Cardiac septum (tissue), 1 donor: ENCODE measurements around the gene UCK1. TPM values are rescaled to one million over a fixed set of nuclear protein-coding genes. Genes with fewer than 3 reads are reported as not detected.

ENCODE experiments used
- DNase-seq: peaks from one replicate; pipeline ENCODE4 v3.0.0-alpha.2; 2020; ENCODE audit warnings: low spot score
- intact Hi-C: fragments of 100-400 bp; cut with DNase I; formaldehyde crosslinking; loops from one replicate; pipeline ENCODE4 v1.14.0; 2022
- total RNA-seq: library from RNA; stranded (reverse); fragmentation: NEBNext Ultra II Directional; extraction: Animal tissue kit (Norgen Biotek cat#: 25700); gene quantifications from one replicate; pipeline ENCODE4 v1.2.1, GENCODE V29; 2021
- donor health status: DM: no; HTN: no; CAD: no.

UCK1 gene
- total RNA-seq, 1 donor from 2014 or later: 23.9 TPM

- intact Hi-C loops: no loop called here
- peak; percentile 64 for DNase-seq
These were observed 48.6 kb downstream of the UCK1 start for GRCh38 chr9:131482343-131483006.

GRCh38 chr9:131481441-131482342 lies 49.4 kb downstream of the UCK1 start:
- intact Hi-C loops: no loop called here
- DNase-seq: peak; percentile 70

- intact Hi-C loops: no loop called here
- peak; percentile 35 for DNase-seq
These were observed 50.8 kb downstream of the UCK1 start for GRCh38 chr9:131480258-131480657.

GRCh38 chr9:131478911-131479310 lies 52.2 kb downstream of the UCK1 start:
- DNase-seq: peak; percentile 31
- intact Hi-C loops: loop anchor here (5.0 kb wide), 2 partner anchors 87 to 127 kb away; partner anchors contain the start of gene PRRC2B

GRCh38 chr9:131478421-131478868 lies 52.6 kb downstream of the UCK1 start:
- DNase-seq: peak; percentile 75

GRCh38 chr9:131477816-131478419 lies 53.1 kb downstream of the UCK1 start:
- peak; percentile 71 for DNase-seq
- intact Hi-C loops: loop anchor here (5.0 kb wide), 2 partner anchors 86 to 126 kb away; partner anchors contain the start of gene PRRC2B

More at GRCh38 chr9:131478421-131478868, 52.6 kb downstream of the UCK1 start:
- intact Hi-C loops: loop anchor here (5.0 kb wide), 2 partner anchors 86 to 126 kb away; partner anchors contain the start of gene PRRC2B

- DNase-seq: no peak
- intact Hi-C loops: loop anchor here (5.0 kb wide), 2 partner anchors 85 to 125 kb away; partner anchors contain the start of gene PRRC2B
These were observed 53.7 kb downstream of the UCK1 start for GRCh38 chr9:131477367-131477766.

GRCh38 chr9:131476777-131477345 lies 54.2 kb downstream of the UCK1 start:
- DNase-seq: peak; percentile 77
- intact Hi-C loops: loop anchor here (5.0 kb wide), 2 partner anchors 85 to 125 kb away; partner anchors contain the start of gene PRRC2B

- intact Hi-C loops: loop anchor here (5.0 kb wide), 2 partner anchors 84 to 124 kb away; partner anchors contain the start of gene PRRC2B
- peak; percentile 47 for DNase-seq
These were observed 54.9 kb downstream of the UCK1 start for GRCh38 chr9:131475956-131476776.

DNA sequence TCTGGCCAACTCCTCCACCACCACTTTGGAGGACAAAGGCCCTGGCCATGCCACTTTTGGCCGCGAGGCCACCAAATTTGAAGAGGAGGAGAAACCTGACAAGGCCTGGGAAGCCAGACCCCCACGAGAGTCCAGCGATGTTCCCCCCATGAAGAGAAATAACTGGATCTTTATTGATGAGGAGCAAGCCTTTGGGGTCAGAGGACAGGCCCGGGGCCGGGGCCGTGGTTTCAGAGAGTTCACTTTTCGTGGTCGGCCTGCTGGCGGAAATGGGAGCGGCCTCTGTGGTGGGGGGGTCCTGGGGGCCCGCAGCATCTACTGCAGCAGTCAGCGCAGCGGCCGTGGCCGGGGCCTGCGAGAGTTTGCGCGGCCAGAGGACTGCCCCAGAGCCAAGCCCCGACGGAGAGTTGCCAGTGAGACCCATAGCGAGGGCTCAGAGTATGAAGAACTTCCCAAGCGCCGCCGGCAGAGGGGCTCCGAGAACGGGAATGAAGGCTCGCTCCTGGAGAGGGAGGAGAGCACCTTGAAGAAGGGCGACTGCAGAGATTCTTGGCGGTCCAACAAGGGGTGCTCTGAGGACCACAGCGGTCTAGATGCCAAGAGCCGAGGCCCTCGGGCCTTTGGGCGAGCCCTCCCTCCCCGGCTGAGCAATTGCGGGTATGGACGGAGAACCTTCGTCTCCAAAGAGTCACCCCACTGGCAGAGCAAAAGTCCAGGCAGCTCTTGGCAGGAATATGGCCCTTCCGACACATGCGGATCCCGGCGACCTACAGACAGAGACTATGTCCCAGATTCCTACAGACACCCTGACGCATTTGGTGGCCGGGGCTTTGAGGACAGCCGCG lies 55.7 kb downstream of the UCK1 start:
- intact Hi-C loops: loop anchor here (5.0 kb wide), 2 partner anchors 83 to 123 kb away; partner anchors contain the start of gene PRRC2B

DNA sequence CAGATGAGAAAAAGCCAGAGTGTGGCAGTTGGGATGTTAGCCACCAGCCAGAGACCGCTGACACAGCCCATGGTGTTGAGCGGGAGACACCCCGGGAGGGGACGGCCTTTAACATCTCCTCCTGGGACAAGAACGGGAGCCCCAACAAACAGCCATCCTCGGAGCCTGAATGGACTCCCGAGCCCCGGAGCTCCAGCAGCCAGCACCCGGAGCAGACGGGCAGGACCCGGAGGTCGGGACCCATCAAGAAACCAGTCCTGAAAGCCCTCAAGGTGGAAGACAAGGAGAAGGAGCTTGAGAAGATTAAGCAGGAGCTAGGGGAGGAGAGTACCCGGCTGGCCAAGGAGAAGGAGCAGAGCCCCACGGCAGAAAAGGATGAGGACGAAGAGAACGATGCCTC lies 56.4 kb downstream of the UCK1 start:
- peak; percentile 56 for DNase-seq
- intact Hi-C loops: loop anchor here (5.0 kb wide), 2 partner anchors 82 to 122 kb away; partner anchors contain the start of gene PRRC2B

More for the DNA sequence above, 55.7 kb downstream of the UCK1 start:
- DNase-seq: peak; percentile 69

- peak; percentile 58 for DNase-seq
- intact Hi-C loops: no loop called here
These were observed 57.2 kb downstream of the UCK1 start for GRCh38 chr9:131473891-131474290.

Other genes with a start within 250 kb of the UCK1 start
- gene PLPP7, start 241.5 kb downstream of the UCK1 start, total RNA-seq: 78.7 TPM
- gene PRRC2B, start 137.2 kb downstream of the UCK1 start, total RNA-seq: 151 TPM
- gene POMT1, start 28.3 kb downstream of the UCK1 start, total RNA-seq: 24.6 TPM
- gene PRRT1B, start 14.3 kb upstream of the UCK1 start, total RNA-seq: not detected
- 115 TPM for gene RAPGEF1, start 208.8 kb upstream of the UCK1 start, total RNA-seq